Measurements from ENCODE around the gene PARD3B. TPM values are rescaled to one million over a fixed set of nuclear protein-coding genes. Genes with fewer than 3 reads are reported as not detected.

Gene PARD3B
- total and polyA plus RNA-seq, 12 donors = 0.46 to 12.4 (median 8.3) TPM

- Histone ChIP-seq H3K4me1 (peaks cover 0 to 18% (median 9%) of the 10 kb centered on the region in 9 donors), H3K9me3 (no peaks in the 10 kb centered on the region), H3K27ac (no peak overlapping the region), H3K36me3 (no peaks in the 10 kb centered on the region), H3K27me3 (no peaks in the 10 kb centered on the region), H3K4me3 (no peak overlapping the region)
- 91 to 94% methylated on average over 4 of the region's 4 CpGs for WGBS, 2 donors
- intact Hi-C loops (cut with DNase I) = no loop called here
- DNase-seq = no peak
- no peak for ATAC-seq
- TF ChIP-seq, protein P1, sequence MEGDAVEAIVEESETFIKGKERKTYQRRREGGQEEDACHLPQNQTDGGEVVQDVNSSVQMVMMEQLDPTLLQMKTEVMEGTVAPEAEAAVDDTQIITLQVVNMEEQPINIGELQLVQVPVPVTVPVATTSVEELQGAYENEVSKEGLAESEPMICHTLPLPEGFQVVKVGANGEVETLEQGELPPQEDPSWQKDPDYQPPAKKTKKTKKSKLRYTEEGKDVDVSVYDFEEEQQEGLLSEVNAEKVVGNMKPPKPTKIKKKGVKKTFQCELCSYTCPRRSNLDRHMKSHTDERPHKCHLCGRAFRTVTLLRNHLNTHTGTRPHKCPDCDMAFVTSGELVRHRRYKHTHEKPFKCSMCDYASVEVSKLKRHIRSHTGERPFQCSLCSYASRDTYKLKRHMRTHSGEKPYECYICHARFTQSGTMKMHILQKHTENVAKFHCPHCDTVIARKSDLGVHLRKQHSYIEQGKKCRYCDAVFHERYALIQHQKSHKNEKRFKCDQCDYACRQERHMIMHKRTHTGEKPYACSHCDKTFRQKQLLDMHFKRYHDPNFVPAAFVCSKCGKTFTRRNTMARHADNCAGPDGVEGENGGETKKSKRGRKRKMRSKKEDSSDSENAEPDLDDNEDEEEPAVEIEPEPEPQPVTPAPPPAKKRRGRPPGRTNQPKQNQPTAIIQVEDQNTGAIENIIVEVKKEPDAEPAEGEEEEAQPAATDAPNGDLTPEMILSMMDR (IDR thresholded peaks at IDR 0.05) = no peak
Observed at GRCh38 chr2:205193836-205194228, 648.6 kb downstream of the PARD3B start.

GRCh38 chr2:205197468-205198139, 652.3 kb downstream of the PARD3B start:
- peaks cover 0 to 19% (median 9%) of the 10 kb centered on the region in 9 donors for H3K4me1 ChIP-seq
- peak overlapping the region in 7 of 10 donors; percentile 12 to 59 (median 40) for H3K27ac ChIP-seq
- no peak overlapping the region for H3K4me3 ChIP-seq
- peak in 5 of 8 donors; percentile 15 to 66 (median 55) for ATAC-seq
- TF ChIP-seq, protein P1 (IDR thresholded peaks at IDR 0.05) = no peak
- intact Hi-C loops (cut with DNase I) = no loop called here
- H3K9me3 ChIP-seq = no peaks in the 10 kb centered on the region
- H3K36me3 ChIP-seq = no peaks in the 10 kb centered on the region
- DNase-seq = peak in 1 of 2 donors; percentile 20
- no peaks in the 10 kb centered on the region for H3K27me3 ChIP-seq

GRCh38 chr2:205198140-205198525, 652.9 kb downstream of the PARD3B start:
- intact Hi-C loops (cut with DNase I) = no loop called here
- TF ChIP-seq, protein P1 (IDR thresholded peaks at IDR 0.05) = no peak
- no peak overlapping the region for H3K4me3 ChIP-seq
- H3K27ac ChIP-seq = peak overlapping the region in 7 of 10 donors; percentile 12 to 59 (median 40)
- WGBS, 2 donors = 34 to 48% methylated on average over 3 of the region's 3 CpGs
- no peaks in the 10 kb centered on the region for H3K9me3 ChIP-seq
- H3K4me1 ChIP-seq = peaks cover 0 to 19% (median 9%) of the 10 kb centered on the region in 9 donors
- ATAC-seq = peak; percentile 50 to 94 (median 83)
- peak in 1 of 2 donors; percentile 62 for DNase-seq
- H3K36me3 ChIP-seq = no peaks in the 10 kb centered on the region
- H3K27me3 ChIP-seq = no peaks in the 10 kb centered on the region

- intact Hi-C loops (cut with DNase I) = no loop called here
- 91 to 92% methylated on average over 6 of the region's 6 CpGs for WGBS, 2 donors
Observed at GRCh38 chr2:205199165-205199850, 654.0 kb downstream of the PARD3B start.

More at GRCh38 chr2:205199165-205199850, 654.0 kb downstream of the PARD3B start:
- DNase-seq (no peak), ATAC-seq (no peak)
- H3K4me3 ChIP-seq = no peak overlapping the region
- peaks cover 0 to 19% (median 9%) of the 10 kb centered on the region in 9 donors for H3K4me1 ChIP-seq
- peak overlapping the region in 1 of 10 donors; percentile 59 for H3K27ac ChIP-seq
- H3K36me3 ChIP-seq = no peaks in the 10 kb centered on the region
- H3K9me3 ChIP-seq = peaks cover 0 to 6% (median 0%) of the 10 kb centered on the region in 11 donors
- H3K27me3 ChIP-seq = no peaks in the 10 kb centered on the region
- TF ChIP-seq, protein P1 (IDR thresholded peaks at IDR 0.05) = no peak

Measured in heart right ventricle (tissue), 16 donors.